AG10803 (cell line): ENCODE measurements around the gene SOX21.

Experiments
- DNase-seq: peaks from one replicate; pipeline ENCODE4 v3.0.0; 2010; ENCODE audit warnings: low read depth
- H3K4me3 ChIP-seq: 2 replicates; pipeline ENCODE4 v1.5.1; 2011; ENCODE audit warnings: mild to moderate bottlenecking, low read length, control low read depth
- CTCF ChIP-seq: conservative IDR thresholded peaks from 2 replicates; pipeline ENCODE4 v1.5.1; 2011; ENCODE audit warnings: mild to moderate bottlenecking, low read length, control low read depth, inconsistent platforms

Gene SOX21

GRCh38 chr13:94703721-94704314 is 8.5 kb downstream of the SOX21 start:
- H3K4me3 ChIP-seq: no peak overlapping the region
- no peak for TF ChIP-seq CTCF
- no peak for DNase-seq

DNA sequence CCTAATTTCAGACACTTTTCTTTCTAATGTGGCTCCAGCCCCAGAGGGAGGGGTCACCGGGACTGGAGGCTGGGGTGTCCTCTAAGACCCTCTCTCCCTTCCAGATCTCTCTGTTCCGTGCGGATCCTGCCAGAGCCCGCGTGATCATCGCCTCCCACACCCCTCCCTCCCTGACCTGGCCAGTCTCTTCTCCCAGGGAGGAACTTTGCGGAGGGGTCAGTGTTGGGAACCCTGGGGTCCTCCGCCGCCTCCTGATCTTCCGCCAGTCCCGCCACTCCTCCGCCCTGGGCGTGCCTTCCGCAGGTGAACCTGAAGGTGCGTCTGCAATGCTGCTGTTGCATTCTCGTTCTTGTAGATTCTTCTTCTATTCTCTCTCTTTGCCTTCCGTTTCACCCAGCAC is 9.1 kb downstream of the SOX21 start:
- no peak for DNase-seq
- no peak overlapping the region for H3K4me3 ChIP-seq
- TF ChIP-seq CTCF: no peak

GRCh38 chr13:94702181-94703041 is 9.9 kb downstream of the SOX21 start:
- no peak for TF ChIP-seq CTCF
- no peak overlapping the region for H3K4me3 ChIP-seq
- DNase-seq: no peak

- no peak for DNase-seq
- TF ChIP-seq CTCF: no peak
- no peak overlapping the region for H3K4me3 ChIP-seq
Measured at GRCh38 chr13:94701313-94702180, 10.8 kb downstream of the SOX21 start.

- no peak for TF ChIP-seq CTCF
- no peak for DNase-seq
- no peak overlapping the region for H3K4me3 ChIP-seq
Measured at GRCh38 chr13:94700536-94700935, 11.8 kb downstream of the SOX21 start.

DNA sequence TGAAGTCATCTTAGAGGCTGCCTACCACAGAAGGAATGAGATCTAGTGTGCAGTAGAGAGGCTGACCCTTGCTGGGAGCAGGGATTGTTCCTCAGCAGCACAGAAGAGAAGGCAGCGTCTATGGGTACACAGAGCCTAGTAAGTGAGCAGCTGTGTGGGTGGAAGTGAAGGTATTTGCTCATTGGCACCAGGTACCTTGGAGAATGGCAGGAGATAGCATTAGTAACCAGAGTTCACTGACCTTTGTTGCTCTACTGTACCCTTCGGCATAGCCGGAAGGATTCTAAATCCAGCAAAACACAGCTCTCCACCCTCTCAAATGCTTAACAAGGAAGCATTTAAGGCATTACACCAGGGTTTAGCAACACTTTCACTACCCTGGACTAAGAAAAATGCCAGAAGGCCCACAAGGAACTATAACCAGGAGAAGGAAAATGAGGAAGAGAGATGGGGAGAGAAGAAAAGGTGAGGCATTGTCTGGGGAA is 12.3 kb downstream of the SOX21 start:
- H3K4me3 ChIP-seq: no peak overlapping the region
- no peak for TF ChIP-seq CTCF
- DNase-seq: no peak
